Measurements from ENCODE around the gene ZNF562. TPM values are rescaled to one million over a fixed set of nuclear protein-coding genes. Genes with fewer than 3 reads are reported as not detected.
A peak's percentile ranks its signal among the peaks of the same experiment; 100 is the strongest.

ZNF562 gene
- total and polyA plus RNA-seq, 9 donors = 10.7 to 41.8 (median 15.8) TPM

- Histone ChIP-seq H3K36me3 (ENCODE audit: control insufficient read depth, insufficient read depth, low read length) (peaks cover 34% of the 10 kb centered on the region), H3K4me1 (ENCODE audit: control insufficient read depth, insufficient read depth, low read length) (peaks cover 12% of the 10 kb centered on the region), H3K9me3 (replicated peaks; ENCODE audit: control insufficient read depth, low read depth, low read length) (no peaks in the 10 kb centered on the region), H3K4me3 (ENCODE audit: low read length) (peak overlapping the region; percentile 80), H3K27ac (ENCODE audit: low read length) (peak overlapping the region; percentile 93), H3K27me3 (ENCODE audit: control insufficient read depth, insufficient read depth, low read length) (no peaks in the 10 kb centered on the region)
- no peak for DNase-seq
- 1% methylated on average over 14 of the region's 16 CpGs for WGBS (ENCODE audit: insufficient coverage)
Observed at GRCh38 chr19:9620842-9621155, 54.1 kb downstream of the ZNF562 start.

DNA sequence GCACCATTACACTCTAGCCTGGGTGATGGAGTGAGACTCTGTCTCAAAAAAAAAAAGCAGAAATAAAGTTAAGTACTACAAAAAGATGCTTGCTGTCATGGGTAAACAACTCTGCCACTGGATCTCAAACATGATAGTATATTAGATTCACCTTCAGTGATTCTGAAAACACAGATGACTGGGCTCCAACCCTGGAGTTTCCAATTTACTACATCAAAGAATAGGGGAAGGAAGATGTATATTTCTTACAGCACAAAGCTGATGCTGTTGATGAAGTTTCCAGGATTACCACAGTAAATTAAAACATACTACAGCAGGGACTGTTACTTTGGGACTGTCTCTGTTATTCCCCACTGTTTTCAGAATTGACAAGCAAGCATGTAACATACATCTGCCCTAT, 59.1 kb downstream of the ZNF562 start:
- peaks cover 10% of the 10 kb centered on the region for H3K4me1 ChIP-seq (ENCODE audit: control insufficient read depth, insufficient read depth, low read length)
- H3K27ac ChIP-seq (ENCODE audit: low read length) = no peak overlapping the region
- peaks cover 82% of the 10 kb centered on the region for H3K36me3 ChIP-seq (ENCODE audit: control insufficient read depth, insufficient read depth, low read length)
- DNase-seq = no peak
- no peaks in the 10 kb centered on the region for H3K27me3 ChIP-seq (ENCODE audit: control insufficient read depth, insufficient read depth, low read length)
- no peak overlapping the region for H3K4me3 ChIP-seq (ENCODE audit: low read length)
- H3K9me3 ChIP-seq (replicated peaks; ENCODE audit: control insufficient read depth, low read depth, low read length) = peaks cover 30% of the 10 kb centered on the region

GRCh38 chr19:9610484-9611113, 64.3 kb downstream of the ZNF562 start:
- Histone ChIP-seq H3K9me3 (replicated peaks; ENCODE audit: control insufficient read depth, low read depth, low read length) (peaks cover 50% of the 10 kb centered on the region), H3K36me3 (ENCODE audit: control insufficient read depth, insufficient read depth, low read length) (peaks cover 66% of the 10 kb centered on the region), H3K27ac (ENCODE audit: low read length) (no peak overlapping the region), H3K4me1 (ENCODE audit: control insufficient read depth, insufficient read depth, low read length) (no peaks in the 10 kb centered on the region), H3K4me3 (ENCODE audit: low read length) (no peak overlapping the region), H3K27me3 (ENCODE audit: control insufficient read depth, insufficient read depth, low read length) (no peaks in the 10 kb centered on the region)
- no peak for DNase-seq
- no CpG with 5 or more reads among the region's 2 CpGs for WGBS (ENCODE audit: insufficient coverage)

DNA sequence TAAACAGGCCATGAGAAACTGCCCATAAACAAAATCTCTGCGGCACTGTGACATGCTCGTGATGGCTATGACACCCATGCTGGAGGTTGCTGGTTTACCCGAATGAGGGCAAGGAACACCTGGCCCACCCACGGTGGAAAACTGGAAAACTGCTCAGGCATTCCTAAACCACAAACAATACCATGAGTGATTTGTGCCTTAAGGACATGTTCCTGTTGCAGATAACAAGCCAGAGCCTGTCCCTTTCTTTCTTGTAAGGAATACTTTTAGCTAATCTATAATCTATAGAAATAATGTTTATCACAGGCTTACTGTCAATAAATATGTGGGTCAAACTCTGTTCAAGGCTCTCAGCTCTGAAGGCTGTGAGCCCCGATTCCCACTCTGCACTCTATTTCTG, 66.0 kb downstream of the ZNF562 start:
- peaks cover 47% of the 10 kb centered on the region for H3K9me3 ChIP-seq (replicated peaks; ENCODE audit: control insufficient read depth, low read depth, low read length)
- H3K4me1 ChIP-seq (ENCODE audit: control insufficient read depth, insufficient read depth, low read length) = no peaks in the 10 kb centered on the region
- DNase-seq = no peak
- no peaks in the 10 kb centered on the region for H3K27me3 ChIP-seq (ENCODE audit: control insufficient read depth, insufficient read depth, low read length)
- whole genome bisulfite sequencing (ENCODE audit: insufficient coverage) = 100% methylated on average over 1 of the region's 5 CpGs
- H3K36me3 ChIP-seq (ENCODE audit: control insufficient read depth, insufficient read depth, low read length) = peaks cover 51% of the 10 kb centered on the region
- no peak overlapping the region for H3K27ac ChIP-seq (ENCODE audit: low read length)
- H3K4me3 ChIP-seq (ENCODE audit: low read length) = no peak overlapping the region

DNA sequence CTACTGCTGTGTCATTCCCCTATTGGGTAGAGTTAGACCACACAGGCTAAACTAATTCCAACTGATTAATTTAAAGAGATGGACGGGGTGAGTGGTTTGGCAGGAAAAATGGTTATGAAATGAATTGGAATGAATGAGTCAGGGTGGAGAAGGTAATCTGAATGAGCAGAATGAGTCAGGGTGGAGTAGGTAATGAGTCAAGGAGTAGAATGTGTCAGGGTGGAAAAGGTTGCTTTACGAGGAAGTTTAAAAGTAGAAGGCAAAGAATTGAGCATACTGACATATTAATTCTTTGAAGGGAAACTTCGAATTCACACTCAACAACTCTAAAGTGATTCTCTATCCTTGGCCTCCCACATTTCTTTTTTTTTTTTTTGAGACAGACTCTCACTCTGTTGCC, 77.9 kb downstream of the ZNF562 start:
- Histone ChIP-seq H3K36me3 (ENCODE audit: control insufficient read depth, insufficient read depth, low read length) (no peaks in the 10 kb centered on the region), H3K4me1 (ENCODE audit: control insufficient read depth, insufficient read depth, low read length) (no peaks in the 10 kb centered on the region), H3K9me3 (replicated peaks; ENCODE audit: control insufficient read depth, low read depth, low read length) (peaks cover 20% of the 10 kb centered on the region), H3K4me3 (ENCODE audit: low read length) (no peak overlapping the region), H3K27ac (ENCODE audit: low read length) (no peak overlapping the region), H3K27me3 (ENCODE audit: control insufficient read depth, insufficient read depth, low read length) (peaks cover 2% of the 10 kb centered on the region)
- no peak for DNase-seq
- WGBS (ENCODE audit: insufficient coverage) = 73% methylated on average over 2 of the region's 3 CpGs

Other genes with a start within 250 kb of the ZNF562 start
- gene ZNF266, start 239.5 kb downstream of the ZNF562 start, total RNA-seq = 15.3 TPM
- gene ZNF266, start 239.5 kb downstream of the ZNF562 start, polyA plus RNA-seq (ENCODE audit: insufficient read depth in 1 of 8, insufficient read length in 8 of 8, low replicate concordance in 1 of 8) = 10 to 100 TPM; 10.6 to 30.7 (median 21.1) TPM
- gene ZNF560, start 176.5 kb downstream of the ZNF562 start, total RNA-seq = 0.13 TPM
- gene ZNF560, start 176.5 kb downstream of the ZNF562 start, polyA plus RNA-seq (ENCODE audit: insufficient read depth in 1 of 8, insufficient read length in 8 of 8, low replicate concordance in 1 of 8) = under 1 TPM in 7 of 8 donors, not detected in 1; 0.07 to 0.37 (median 0.23) TPM
- gene ZNF426, start 136.5 kb downstream of the ZNF562 start, total RNA-seq = 19.5 TPM
- 10 to 100 TPM in 5 of 8 donors, 1 to 10 TPM in 3; 7.2 to 11.9 (median 10.7) TPM for gene ZNF426, start 136.5 kb downstream of the ZNF562 start, polyA plus RNA-seq (ENCODE audit: insufficient read depth in 1 of 8, insufficient read length in 8 of 8, low replicate concordance in 1 of 8)
- gene ZNF121, start 90.6 kb downstream of the ZNF562 start, total RNA-seq = 30.7 TPM
- 10 to 100 TPM in 2 of 8 donors, 1 to 10 TPM in 6; 5.1 to 10.2 (median 8.2) TPM for gene ZNF121, start 90.6 kb downstream of the ZNF562 start, polyA plus RNA-seq (ENCODE audit: insufficient read depth in 1 of 8, insufficient read length in 8 of 8, low replicate concordance in 1 of 8)
- gene ZNF561, start 53.9 kb downstream of the ZNF562 start, total RNA-seq = 35.4 TPM
- 10 to 100 TPM; 24.1 to 36.1 (median 33.3) TPM for gene ZNF561, start 53.9 kb downstream of the ZNF562 start, polyA plus RNA-seq (ENCODE audit: insufficient read depth in 1 of 8, insufficient read length in 8 of 8, low replicate concordance in 1 of 8)
- 11.7 TPM for gene ZNF846, start 93.6 kb upstream of the ZNF562 start, total RNA-seq
- gene ZNF846, start 93.6 kb upstream of the ZNF562 start, polyA plus RNA-seq (ENCODE audit: insufficient read depth in 1 of 8, insufficient read length in 8 of 8, low replicate concordance in 1 of 8) = 10 to 100 TPM in 2 of 8 donors, 1 to 10 TPM in 6; 6.4 to 12.8 (median 7.7) TPM
- gene FBXL12, start 144.0 kb upstream of the ZNF562 start, total RNA-seq = 16.4 TPM
- gene FBXL12, start 144.0 kb upstream of the ZNF562 start, polyA plus RNA-seq (ENCODE audit: insufficient read depth in 1 of 8, insufficient read length in 8 of 8, low replicate concordance in 1 of 8) = 10 to 100 TPM; 27.7 to 36.4 (median 29.7) TPM
- 333 TPM for gene UBL5, start 152.8 kb upstream of the ZNF562 start, total RNA-seq
- 100 to 1,000 TPM; 182 to 220 (median 195) TPM for gene UBL5, start 152.8 kb upstream of the ZNF562 start, polyA plus RNA-seq (ENCODE audit: insufficient read depth in 1 of 8, insufficient read length in 8 of 8, low replicate concordance in 1 of 8)
- gene PIN1, start 160.2 kb upstream of the ZNF562 start, total RNA-seq = 87.9 TPM
- 10 to 100 TPM; 75.0 to 91.8 (median 80.4) TPM for gene PIN1, start 160.2 kb upstream of the ZNF562 start, polyA plus RNA-seq (ENCODE audit: insufficient read depth in 1 of 8, insufficient read length in 8 of 8, low replicate concordance in 1 of 8)